VCaP (cell line): Measurements from ENCODE around the gene ROBO1.
"Not testable (repeated sequence)": the region's sequence is repeated elsewhere in the genome, so short reads cannot be mapped to it uniquely, and the experiment has no call there.

Source experiments
- H3K27ac ChIP-seq: fragments of 450-650 bp; 2 replicates; pipeline ENCODE4 v1.5.1; 2017
- CTCF ChIP-seq: fragments of 450-650 bp; conservative IDR thresholded peaks from 2 replicates; pipeline ENCODE4 v1.5.1; 2017; ENCODE audit warnings: mild to moderate bottlenecking, moderate library complexity

The ROBO1 gene

GRCh38 chr3:79187426-79187825 lies 580.4 kb downstream of the ROBO1 start:
- no peak for TF ChIP-seq CTCF
- H3K27ac ChIP-seq = no peak overlapping the region

GRCh38 chr3:79184251-79184650 lies 583.5 kb downstream of the ROBO1 start:
- H3K27ac ChIP-seq = no peak overlapping the region
- no peak for TF ChIP-seq CTCF

GRCh38 chr3:79183496-79183895 lies 584.3 kb downstream of the ROBO1 start:
- no peak for TF ChIP-seq CTCF
- H3K27ac ChIP-seq = no peak overlapping the region

- no peak for TF ChIP-seq CTCF
These were observed 589.2 kb downstream of the ROBO1 start for GRCh38 chr3:79178471-79179180.

GRCh38 chr3:79175870-79176269 lies 591.9 kb downstream of the ROBO1 start:
- no peak overlapping the region for H3K27ac ChIP-seq
- TF ChIP-seq CTCF = no peak

More at GRCh38 chr3:79178471-79179180, 589.2 kb downstream of the ROBO1 start:
- no peak overlapping the region for H3K27ac ChIP-seq

GRCh38 chr3:79173259-79173658 lies 594.5 kb downstream of the ROBO1 start:
- H3K27ac ChIP-seq = not testable (repeated sequence)

GRCh38 chr3:79172241-79172640 lies 595.6 kb downstream of the ROBO1 start:
- TF ChIP-seq CTCF = no peak
- H3K27ac ChIP-seq = no peak overlapping the region

- no peak overlapping the region for H3K27ac ChIP-seq
- TF ChIP-seq CTCF = no peak
These were observed 597.8 kb downstream of the ROBO1 start for GRCh38 chr3:79170021-79170420.
